HepG2 (cell line): ENCODE measurements around the gene ARHGAP45. TPM values are rescaled to one million over a fixed set of nuclear protein-coding genes. Genes with fewer than 3 reads are reported as not detected.

Experiments
- ARNT ChIP-seq: fragments of 450-650 bp; IDR thresholded peaks from 2 replicates; pipeline ENCODE4 v1.6.1; 2017
- BORCS8-MEF2B ChIP-seq: sonication (generic); formaldehyde crosslinking; IDR thresholded peaks from 2 replicates; pipeline ENCODE4 v1.8.0; 2022; ENCODE audit warnings: mild to moderate bottlenecking, missing genetic modification reagents
- IKZF4 ChIP-seq: sonication (generic); formaldehyde crosslinking; IDR thresholded peaks from 2 replicates; pipeline ENCODE4 v1.5.1; 2020; ENCODE audit warnings: borderline replicate concordance, mild to moderate bottlenecking, low read depth, missing genetic modification reagents; ENCODE audit errors: not compliant biosample characterization
- MEF2D ChIP-seq: sonication (generic); formaldehyde crosslinking; IDR thresholded peaks from 2 replicates; pipeline ENCODE4 v1.5.1; 2020; ENCODE audit warnings: mild to moderate bottlenecking, missing genetic modification reagents
- PITX1 ChIP-seq: sonication (generic); formaldehyde crosslinking; IDR thresholded peaks from 2 replicates; pipeline ENCODE4 v1.5.1; 2020; ENCODE audit warnings: mild to moderate bottlenecking, missing genetic modification reagents
- RCOR2 ChIP-seq: IDR thresholded peaks from 2 replicates; pipeline ENCODE4 v1.6.1; 2016; ENCODE audit warnings: missing biosample characterization, missing genetic modification reagents
- SMAD3 ChIP-seq: sonication (generic); formaldehyde crosslinking; IDR thresholded peaks from 2 replicates; pipeline ENCODE4 v1.4.0; 2020; ENCODE audit warnings: missing genetic modification reagents
- SNAPC2 ChIP-seq: sonication (generic); formaldehyde crosslinking; IDR thresholded peaks from 2 replicates; pipeline ENCODE4 v1.8.1; 2022; ENCODE audit warnings: mild to moderate bottlenecking, missing genetic modification reagents
- THAP11 ChIP-seq: IDR thresholded peaks from 2 replicates; pipeline ENCODE4 v1.6.1; 2016; ENCODE audit warnings: missing biosample characterization, missing genetic modification reagents
- ZEB1 ChIP-seq: IDR thresholded peaks from 2 replicates; pipeline ENCODE4 v1.6.1; 2012; ENCODE audit warnings: mild to moderate bottlenecking, low read depth, inconsistent platforms; ENCODE audit not compliant: insufficient replicate concordance
- ZNF207 ChIP-seq: fragments of 450-650 bp; IDR thresholded peaks from 2 replicates; pipeline ENCODE4 v1.6.1; 2016; ENCODE audit warnings: antibody characterized with exemption, borderline replicate concordance
- ZNF552 ChIP-seq: sonication (generic); formaldehyde crosslinking; IDR thresholded peaks from 2 replicates; pipeline ENCODE4 v1.9.0; 2022; ENCODE audit warnings: missing genetic modification reagents, mild to moderate bottlenecking, borderline replicate concordance
- ZNF619 ChIP-seq: sonication (generic); formaldehyde crosslinking; IDR thresholded peaks from 2 replicates; pipeline ENCODE4 v1.4.0; 2020; ENCODE audit warnings: mild to moderate bottlenecking, missing genetic modification reagents
- polyA plus RNA-seq, 8 experiments: library from polyadenylated mRNA; depleted of rRNA in 3 of 8; stranded (reverse) in 7 of 8; unstranded in 1 of 8; fragments of >200 nt; fragmentation: Illumina TruSeq in 4 of 8; extraction: Trizol in 4 of 8; gene quantifications; 2 replicates each; pipeline versions ENCODE4 v1.2.1 to v1.2.3, GENCODE V29; 2011 to 2016; ENCODE audit warnings: low read depth in 4 of 8, missing spikeins in 1 of 8, mixed read lengths in 1 of 8; ENCODE audit not compliant: insufficient read depth in 1 of 8
- total RNA-seq, 5 experiments: library from RNA; depleted of rRNA; stranded (reverse); fragments of >200 nt; fragmentation: Illumina TruSeq; extraction: Trizol; gene quantifications; 2 replicates each; pipeline ENCODE4 v1.2.3, GENCODE V29; 2016; ENCODE audit warnings: low read depth in 1 of 5
- TF ChIP-seq, protein P1 (sequence below): sonication (generic); formaldehyde crosslinking; IDR thresholded peaks from 2 replicates; pipeline ENCODE4 v1.5.1; 2020; ENCODE audit warnings: mild to moderate bottlenecking, missing genetic modification reagents, borderline replicate concordance
- TF ChIP-seq, protein P2 (sequence below): sonication (generic); formaldehyde crosslinking; IDR thresholded peaks from 2 replicates; pipeline ENCODE4 v1.4.0; 2020; ENCODE audit warnings: mild to moderate bottlenecking, missing genetic modification reagents
- TF ChIP-seq, protein P3 (sequence below): sonication (generic); formaldehyde crosslinking; IDR thresholded peaks from 2 replicates; pipeline ENCODE4 v1.4.0; 2020; ENCODE audit warnings: missing genetic modification reagents
- TF ChIP-seq, protein P4 (sequence below): sonication (generic); formaldehyde crosslinking; IDR thresholded peaks from 2 replicates; pipeline ENCODE4 v1.5.1; 2020; ENCODE audit warnings: mild to moderate bottlenecking, missing genetic modification reagents

The ARHGAP45 gene
- total and polyA plus RNA-seq, 2 of the 13 experiments (the other 11 are each of a cell fraction or from before 2014, with no cell fraction given), result 0.84 to 32.0 TPM

DNA sequence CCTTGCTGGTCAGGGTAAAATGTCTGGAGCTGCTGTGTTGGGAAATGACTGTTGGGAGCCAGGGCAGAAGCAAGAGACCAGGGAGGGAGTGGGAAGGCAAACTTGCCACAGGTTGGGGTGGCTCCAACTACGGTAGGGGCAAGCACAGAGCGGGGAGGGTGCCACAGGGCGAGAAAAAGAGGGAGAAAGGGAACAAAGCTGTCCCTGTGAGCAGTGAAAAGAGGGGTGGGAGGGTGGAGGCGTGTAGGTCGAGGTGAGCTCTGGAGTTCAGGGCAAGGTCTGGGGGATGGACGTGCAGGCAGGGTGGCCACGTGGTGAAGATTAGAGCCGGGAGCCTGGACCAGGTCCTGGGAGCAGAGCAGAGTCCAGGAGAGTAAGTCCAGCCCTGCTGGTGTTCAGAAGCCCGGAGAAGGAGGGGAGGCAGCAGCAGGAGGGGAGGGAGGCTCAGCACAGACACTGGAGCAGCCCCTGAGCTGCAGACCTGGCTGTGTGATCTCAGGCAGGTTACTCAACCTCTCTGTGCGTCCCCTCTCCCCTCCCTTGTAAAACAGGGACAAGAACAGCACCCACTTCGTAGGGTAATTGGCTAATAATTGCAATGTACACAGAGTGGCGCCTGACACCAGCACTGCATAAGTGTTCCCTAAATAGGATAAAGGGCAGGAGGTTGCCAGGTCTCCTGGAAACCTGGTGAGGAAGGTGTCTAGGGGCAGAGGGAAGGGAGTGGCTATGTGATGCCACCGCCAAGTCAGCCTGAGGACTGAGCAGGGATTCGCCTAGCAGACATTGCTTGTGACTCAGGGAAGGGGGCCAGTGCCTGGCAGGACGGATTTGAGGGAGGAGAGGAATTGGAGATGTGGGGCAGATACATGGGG lies 31.4 kb downstream of the ARHGAP45 start (continued):
- TF ChIP-seq, protein P1, sequence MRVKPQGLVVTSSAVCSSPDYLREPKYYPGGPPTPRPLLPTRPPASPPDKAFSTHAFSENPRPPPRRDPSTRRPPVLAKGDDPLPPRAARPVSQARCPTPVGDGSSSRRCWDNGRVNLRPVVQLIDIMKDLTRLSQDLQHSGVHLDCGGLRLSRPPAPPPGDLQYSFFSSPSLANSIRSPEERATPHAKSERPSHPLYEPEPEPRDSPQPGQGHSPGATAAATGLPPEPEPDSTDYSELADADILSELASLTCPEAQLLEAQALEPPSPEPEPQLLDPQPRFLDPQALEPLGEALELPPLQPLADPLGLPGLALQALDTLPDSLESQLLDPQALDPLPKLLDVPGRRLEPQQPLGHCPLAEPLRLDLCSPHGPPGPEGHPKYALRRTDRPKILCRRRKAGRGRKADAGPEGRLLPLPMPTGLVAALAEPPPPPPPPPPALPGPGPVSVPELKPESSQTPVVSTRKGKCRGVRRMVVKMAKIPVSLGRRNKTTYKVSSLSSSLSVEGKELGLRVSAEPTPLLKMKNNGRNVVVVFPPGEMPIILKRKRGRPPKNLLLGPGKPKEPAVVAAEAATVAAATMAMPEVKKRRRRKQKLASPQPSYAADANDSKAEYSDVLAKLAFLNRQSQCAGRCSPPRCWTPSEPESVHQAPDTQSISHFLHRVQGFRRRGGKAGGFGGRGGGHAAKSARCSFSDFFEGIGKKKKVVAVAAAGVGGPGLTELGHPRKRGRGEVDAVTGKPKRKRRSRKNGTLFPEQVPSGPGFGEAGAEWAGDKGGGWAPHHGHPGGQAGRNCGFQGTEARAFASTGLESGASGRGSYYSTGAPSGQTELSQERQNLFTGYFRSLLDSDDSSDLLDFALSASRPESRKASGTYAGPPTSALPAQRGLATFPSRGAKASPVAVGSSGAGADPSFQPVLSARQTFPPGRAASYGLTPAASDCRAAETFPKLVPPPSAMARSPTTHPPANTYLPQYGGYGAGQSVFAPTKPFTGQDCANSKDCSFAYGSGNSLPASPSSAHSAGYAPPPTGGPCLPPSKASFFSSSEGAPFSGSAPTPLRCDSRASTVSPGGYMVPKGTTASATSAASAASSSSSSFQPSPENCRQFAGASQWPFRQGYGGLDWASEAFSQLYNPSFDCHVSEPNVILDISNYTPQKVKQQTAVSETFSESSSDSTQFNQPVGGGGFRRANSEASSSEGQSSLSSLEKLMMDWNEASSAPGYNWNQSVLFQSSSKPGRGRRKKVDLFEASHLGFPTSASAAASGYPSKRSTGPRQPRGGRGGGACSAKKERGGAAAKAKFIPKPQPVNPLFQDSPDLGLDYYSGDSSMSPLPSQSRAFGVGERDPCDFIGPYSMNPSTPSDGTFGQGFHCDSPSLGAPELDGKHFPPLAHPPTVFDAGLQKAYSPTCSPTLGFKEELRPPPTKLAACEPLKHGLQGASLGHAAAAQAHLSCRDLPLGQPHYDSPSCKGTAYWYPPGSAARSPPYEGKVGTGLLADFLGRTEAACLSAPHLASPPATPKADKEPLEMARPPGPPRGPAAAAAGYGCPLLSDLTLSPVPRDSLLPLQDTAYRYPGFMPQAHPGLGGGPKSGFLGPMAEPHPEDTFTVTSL (CRISPR knock-in tag), result 0 out of 2 replicates have a peak, but pooled peaks have one; percentile 59
- TF ChIP-seq SNAPC2 (CRISPR knock-in tag) (peak; percentile 89; the same call in 1 of the 2 replicates), BORCS8-MEF2B (peak; percentile 81), ZNF552 (CRISPR knock-in tag) (0 out of 2 replicates have a peak, but pooled peaks have one; percentile 44), ARNT (no peak), PITX1 (peak; percentile 97), ZNF619 (no peak), ZNF207 (no peak), IKZF4 (CRISPR knock-in tag) (no peak), SMAD3 (no peak), RCOR2 (CRISPR knock-in tag) (peak; percentile 95), THAP11 (no peak), MEF2D (peak; percentile 73; the same call in 1 of the 2 replicates), ZEB1 (no peak)
- TF ChIP-seq, protein P2, sequence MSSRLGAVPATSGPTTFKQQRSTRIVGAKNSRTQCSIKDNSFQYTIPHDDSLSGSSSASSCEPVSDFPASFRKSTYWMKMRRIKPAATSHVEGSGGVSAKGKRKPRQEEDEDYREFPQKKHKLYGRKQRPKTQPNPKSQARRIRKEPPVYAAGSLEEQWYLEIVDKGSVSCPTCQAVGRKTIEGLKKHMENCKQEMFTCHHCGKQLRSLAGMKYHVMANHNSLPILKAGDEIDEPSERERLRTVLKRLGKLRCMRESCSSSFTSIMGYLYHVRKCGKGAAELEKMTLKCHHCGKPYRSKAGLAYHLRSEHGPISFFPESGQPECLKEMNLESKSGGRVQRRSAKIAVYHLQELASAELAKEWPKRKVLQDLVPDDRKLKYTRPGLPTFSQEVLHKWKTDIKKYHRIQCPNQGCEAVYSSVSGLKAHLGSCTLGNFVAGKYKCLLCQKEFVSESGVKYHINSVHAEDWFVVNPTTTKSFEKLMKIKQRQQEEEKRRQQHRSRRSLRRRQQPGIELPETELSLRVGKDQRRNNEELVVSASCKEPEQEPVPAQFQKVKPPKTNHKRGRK, result no peak
- TF ChIP-seq, protein P3, sequence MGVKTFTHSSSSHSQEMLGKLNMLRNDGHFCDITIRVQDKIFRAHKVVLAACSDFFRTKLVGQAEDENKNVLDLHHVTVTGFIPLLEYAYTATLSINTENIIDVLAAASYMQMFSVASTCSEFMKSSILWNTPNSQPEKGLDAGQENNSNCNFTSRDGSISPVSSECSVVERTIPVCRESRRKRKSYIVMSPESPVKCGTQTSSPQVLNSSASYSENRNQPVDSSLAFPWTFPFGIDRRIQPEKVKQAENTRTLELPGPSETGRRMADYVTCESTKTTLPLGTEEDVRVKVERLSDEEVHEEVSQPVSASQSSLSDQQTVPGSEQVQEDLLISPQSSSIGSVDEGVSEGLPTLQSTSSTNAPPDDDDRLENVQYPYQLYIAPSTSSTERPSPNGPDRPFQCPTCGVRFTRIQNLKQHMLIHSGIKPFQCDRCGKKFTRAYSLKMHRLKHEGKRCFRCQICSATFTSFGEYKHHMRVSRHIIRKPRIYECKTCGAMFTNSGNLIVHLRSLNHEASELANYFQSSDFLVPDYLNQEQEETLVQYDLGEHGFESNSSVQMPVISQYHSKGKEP (CRISPR knock-in tag), result no peak
- TF ChIP-seq, protein P4, sequence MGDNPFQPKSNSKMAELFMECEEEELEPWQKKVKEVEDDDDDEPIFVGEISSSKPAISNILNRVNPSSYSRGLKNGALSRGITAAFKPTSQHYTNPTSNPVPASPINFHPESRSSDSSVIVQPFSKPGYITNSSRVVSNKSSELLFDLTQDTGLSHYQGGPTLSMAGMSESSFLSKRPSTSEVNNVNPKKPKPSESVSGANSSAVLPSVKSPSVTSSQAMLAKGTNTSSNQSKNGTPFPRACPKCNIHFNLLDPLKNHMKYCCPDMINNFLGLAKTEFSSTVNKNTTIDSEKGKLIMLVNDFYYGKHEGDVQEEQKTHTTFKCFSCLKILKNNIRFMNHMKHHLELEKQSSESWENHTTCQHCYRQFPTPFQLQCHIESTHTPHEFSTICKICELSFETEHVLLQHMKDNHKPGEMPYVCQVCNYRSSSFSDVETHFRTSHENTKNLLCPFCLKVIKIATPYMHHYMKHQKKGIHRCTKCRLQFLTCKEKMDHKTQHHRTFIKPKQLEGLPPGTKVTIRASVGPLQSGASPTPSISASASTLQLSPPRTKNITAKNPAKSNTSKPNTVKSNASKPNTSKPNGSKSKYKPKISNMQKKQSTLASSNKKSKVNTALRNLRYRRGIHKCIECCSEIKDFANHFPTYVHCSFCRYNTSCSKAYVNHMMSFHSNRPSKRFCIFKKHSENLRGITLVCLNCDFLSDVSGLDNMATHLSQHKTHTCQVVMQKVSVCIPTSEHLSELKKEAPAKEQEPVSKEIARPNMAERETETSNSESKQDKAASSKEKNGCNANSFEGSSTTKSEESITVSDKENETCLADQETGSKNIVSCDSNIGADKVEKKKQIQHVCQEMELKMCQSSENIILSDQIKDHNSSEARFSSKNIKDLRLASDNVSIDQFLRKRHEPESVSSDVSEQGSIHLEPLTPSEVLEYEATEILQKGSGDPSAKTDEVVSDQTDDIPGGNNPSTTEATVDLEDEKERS, result peak; percentile 7; the same call in 1 of the 2 replicates
